ENCODE measurements around the gene DIAPH1.

DNA sequence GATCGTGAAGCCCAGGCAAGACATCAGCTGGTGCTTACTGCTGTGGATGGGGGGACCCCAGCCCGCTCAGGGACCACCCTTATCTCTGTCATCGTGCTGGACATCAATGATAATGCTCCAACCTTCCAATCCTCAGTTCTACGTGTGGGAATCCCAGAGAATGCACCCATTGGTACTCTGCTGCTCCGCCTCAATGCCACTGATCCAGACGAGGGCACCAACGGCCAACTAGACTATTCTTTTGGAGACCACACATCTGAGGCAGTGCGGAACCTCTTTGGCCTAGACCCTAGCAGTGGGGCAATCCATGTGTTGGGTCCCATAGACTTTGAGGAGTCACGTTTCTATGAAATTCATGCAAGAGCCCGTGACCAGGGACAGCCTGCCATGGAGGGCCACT, 129.0 kb downstream of the DIAPH1 start:
- TF ChIP-seq, protein P1, sequence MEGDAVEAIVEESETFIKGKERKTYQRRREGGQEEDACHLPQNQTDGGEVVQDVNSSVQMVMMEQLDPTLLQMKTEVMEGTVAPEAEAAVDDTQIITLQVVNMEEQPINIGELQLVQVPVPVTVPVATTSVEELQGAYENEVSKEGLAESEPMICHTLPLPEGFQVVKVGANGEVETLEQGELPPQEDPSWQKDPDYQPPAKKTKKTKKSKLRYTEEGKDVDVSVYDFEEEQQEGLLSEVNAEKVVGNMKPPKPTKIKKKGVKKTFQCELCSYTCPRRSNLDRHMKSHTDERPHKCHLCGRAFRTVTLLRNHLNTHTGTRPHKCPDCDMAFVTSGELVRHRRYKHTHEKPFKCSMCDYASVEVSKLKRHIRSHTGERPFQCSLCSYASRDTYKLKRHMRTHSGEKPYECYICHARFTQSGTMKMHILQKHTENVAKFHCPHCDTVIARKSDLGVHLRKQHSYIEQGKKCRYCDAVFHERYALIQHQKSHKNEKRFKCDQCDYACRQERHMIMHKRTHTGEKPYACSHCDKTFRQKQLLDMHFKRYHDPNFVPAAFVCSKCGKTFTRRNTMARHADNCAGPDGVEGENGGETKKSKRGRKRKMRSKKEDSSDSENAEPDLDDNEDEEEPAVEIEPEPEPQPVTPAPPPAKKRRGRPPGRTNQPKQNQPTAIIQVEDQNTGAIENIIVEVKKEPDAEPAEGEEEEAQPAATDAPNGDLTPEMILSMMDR (IDR thresholded peaks at IDR 0.05): no peak
- no peak for TF ChIP-seq POLR2A (IDR thresholded peaks at IDR 0.05)
